Measurements from ENCODE around the gene CHN1.

The CHN1 gene

GRCh38 chr2:174826051-174826450 lies 179.1 kb downstream of the CHN1 start:
- DNase-seq (ENCODE audit: low read depth), result no peak

- DNase-seq (ENCODE audit: low read depth), result no peak
Measured at GRCh38 chr2:174824068-174824467, 181.1 kb downstream of the CHN1 start.

- DNase-seq (ENCODE audit: low read depth), result no peak
Measured at GRCh38 chr2:174821628-174822027, 183.6 kb downstream of the CHN1 start.

- no peak for DNase-seq (ENCODE audit: low read depth)
Measured at GRCh38 chr2:174820361-174820760, 184.8 kb downstream of the CHN1 start.

- no peak for DNase-seq (ENCODE audit: low read depth)
Measured at GRCh38 chr2:174815526-174815925, 189.7 kb downstream of the CHN1 start.

- DNase-seq (ENCODE audit: low read depth), result no peak
Measured at GRCh38 chr2:174812037-174812436, 193.1 kb downstream of the CHN1 start.

GRCh38 chr2:174807931-174808330 lies 197.2 kb downstream of the CHN1 start:
- no peak for DNase-seq (ENCODE audit: low read depth)

GRCh38 chr2:174805803-174806202 lies 199.4 kb downstream of the CHN1 start:
- no peak for DNase-seq (ENCODE audit: low read depth)

GRCh38 chr2:174802459-174802858 lies 202.7 kb downstream of the CHN1 start:
- DNase-seq (ENCODE audit: low read depth), result no peak

- no peak for DNase-seq (ENCODE audit: low read depth)
Measured at GRCh38 chr2:174800436-174801205, 204.6 kb downstream of the CHN1 start.

- no peak for DNase-seq (ENCODE audit: low read depth)
Measured at GRCh38 chr2:174798801-174799200, 206.4 kb downstream of the CHN1 start.

- DNase-seq (ENCODE audit: low read depth), result no peak
Measured at GRCh38 chr2:174797781-174798276, 207.4 kb downstream of the CHN1 start.

- no peak for DNase-seq (ENCODE audit: low read depth)
Measured at GRCh38 chr2:174796319-174796771, 208.8 kb downstream of the CHN1 start.

- no peak for DNase-seq (ENCODE audit: low read depth)
Measured at GRCh38 chr2:174794851-174795374, 210.3 kb downstream of the CHN1 start.

GRCh38 chr2:174792309-174793025 lies 212.7 kb downstream of the CHN1 start:
- DNase-seq (ENCODE audit: low read depth), result no peak

- DNase-seq (ENCODE audit: low read depth), result no peak
Measured at GRCh38 chr2:174791746-174792280, 213.4 kb downstream of the CHN1 start.

GRCh38 chr2:174791020-174791419 lies 214.2 kb downstream of the CHN1 start:
- no peak for DNase-seq (ENCODE audit: low read depth)

- DNase-seq (ENCODE audit: low read depth), result no peak
Measured at GRCh38 chr2:174789001-174789400, 216.2 kb downstream of the CHN1 start.

GRCh38 chr2:174788291-174788929 lies 216.8 kb downstream of the CHN1 start:
- no peak for DNase-seq (ENCODE audit: low read depth)

- no peak for DNase-seq (ENCODE audit: low read depth)
Measured at GRCh38 chr2:174787487-174788205, 217.5 kb downstream of the CHN1 start.

GRCh38 chr2:174786066-174786725 lies 219.0 kb downstream of the CHN1 start:
- no peak for DNase-seq (ENCODE audit: low read depth)

Measured in stimulated activated CD8-positive, alpha-beta memory T cell treated with anti-CD3 and anti-CD28 coated beads, Interleukin-7, amount 100 ng/mL, for 24 hours (primary cell).